MV-4-11 (cell line): Measurements from ENCODE around the gene MPPED1.

Experiments used
- DNase-seq: peaks from one replicate; lab custom pipeline; 2025; lab: John Stamatoyannopoulos, UW

Gene MPPED1

DNA sequence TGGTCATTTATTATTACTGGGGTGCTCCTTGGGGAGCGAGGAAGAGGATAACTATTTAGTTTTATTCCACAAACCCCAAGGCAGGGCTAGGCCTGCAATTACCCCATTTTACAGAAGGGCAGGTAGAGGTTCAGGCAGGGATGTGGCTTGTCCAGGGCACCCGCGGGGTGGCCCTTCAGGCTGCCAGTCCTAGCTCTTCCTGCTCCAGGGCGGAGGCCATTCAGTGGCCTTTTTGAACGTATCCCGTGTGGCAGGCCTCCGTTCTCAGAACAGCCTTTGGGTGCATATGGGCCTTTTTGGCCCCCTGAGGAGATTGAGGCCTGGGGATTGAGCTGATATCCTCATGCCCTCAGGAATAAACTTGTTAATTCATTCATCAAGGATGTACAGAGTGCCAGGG is 66.2 kb downstream of the MPPED1 start:
- no peak for DNase-seq

DNA sequence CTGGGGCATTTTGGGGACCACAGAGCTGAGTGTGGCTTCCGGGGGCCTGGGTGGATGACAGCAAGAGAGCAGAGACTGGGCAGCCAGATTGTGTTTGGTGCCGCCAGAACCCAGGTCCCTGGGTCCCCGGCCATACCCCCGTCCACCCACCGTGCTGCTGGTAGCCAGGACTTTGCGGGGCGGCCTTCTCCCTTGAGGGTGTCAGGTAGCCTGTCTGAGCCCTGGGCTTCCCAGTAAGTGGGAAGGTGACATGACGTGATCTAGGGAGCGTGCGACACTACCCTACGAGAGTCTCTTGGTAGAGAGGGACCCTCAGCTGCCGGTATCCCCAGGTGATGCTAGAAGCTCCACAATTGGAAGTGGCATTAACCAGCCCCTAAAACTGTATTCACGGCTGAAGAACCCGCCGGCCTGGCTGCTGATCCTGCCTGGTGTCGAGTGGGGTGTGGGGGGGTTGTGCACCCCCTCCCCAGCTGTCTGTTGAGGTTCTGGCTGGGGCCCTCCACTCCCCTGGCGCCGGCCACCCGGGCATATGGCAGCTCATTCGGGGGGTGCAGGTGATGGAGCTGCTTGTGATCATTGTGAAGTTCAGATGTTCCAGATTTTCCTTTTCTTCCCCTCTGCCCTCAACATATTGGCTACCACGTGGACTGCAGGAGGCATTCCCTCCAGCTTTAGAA is 66.9 kb downstream of the MPPED1 start:
- no peak for DNase-seq

DNA sequence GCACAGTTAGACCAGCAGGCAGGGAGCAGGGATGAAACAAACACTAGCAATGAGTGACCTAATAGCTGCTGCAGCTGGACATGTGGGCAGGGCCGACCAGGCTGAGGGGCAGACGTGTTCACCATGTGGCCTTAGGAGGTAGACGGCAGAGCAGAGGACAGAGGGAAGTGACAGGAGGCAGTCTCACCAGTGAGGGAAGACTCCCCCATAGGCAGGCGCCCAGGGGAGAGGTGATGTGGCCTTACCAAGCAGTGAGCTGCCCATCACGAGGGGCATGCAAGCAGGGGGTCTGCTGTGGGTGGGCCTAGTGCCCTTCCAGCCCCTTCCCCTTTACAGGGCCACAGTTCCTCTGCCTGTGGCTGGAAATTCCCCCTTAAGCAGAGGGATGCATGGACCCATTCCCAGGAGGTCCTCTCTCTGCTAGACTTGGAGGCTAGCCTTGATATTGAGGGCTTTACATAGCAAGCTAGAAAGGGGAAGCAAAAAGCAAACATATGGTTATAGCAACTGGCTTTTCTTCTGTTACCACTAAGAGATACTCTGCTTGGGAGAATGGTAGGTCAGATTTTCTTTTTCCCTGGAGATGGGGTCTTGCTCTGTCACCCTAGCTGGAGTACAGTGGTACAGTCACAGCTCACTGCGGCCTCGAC is 67.6 kb downstream of the MPPED1 start:
- peak; percentile 58 for DNase-seq

GRCh38 chr22:43479962-43480361 is 68.1 kb downstream of the MPPED1 start:
- DNase-seq: peak; percentile 79

GRCh38 chr22:43481568-43482317 is 69.9 kb downstream of the MPPED1 start:
- DNase-seq: peak; percentile 80

DNA sequence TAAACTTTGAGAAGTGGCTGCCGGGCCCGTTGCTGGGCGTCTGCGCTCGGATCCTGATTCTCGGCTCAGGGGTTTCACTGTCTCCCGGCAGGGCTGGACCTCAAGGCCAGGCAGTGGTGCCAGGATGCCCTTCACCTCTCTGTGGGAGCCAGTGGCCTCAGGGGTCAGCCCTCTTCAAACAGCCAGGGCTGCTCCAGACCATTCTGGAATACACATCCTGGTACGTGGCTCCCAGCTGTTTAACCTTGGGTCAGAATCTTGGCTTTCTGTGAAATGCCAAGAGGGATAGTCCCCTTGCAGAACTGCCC is 70.5 kb downstream of the MPPED1 start:
- no peak for DNase-seq

DNA sequence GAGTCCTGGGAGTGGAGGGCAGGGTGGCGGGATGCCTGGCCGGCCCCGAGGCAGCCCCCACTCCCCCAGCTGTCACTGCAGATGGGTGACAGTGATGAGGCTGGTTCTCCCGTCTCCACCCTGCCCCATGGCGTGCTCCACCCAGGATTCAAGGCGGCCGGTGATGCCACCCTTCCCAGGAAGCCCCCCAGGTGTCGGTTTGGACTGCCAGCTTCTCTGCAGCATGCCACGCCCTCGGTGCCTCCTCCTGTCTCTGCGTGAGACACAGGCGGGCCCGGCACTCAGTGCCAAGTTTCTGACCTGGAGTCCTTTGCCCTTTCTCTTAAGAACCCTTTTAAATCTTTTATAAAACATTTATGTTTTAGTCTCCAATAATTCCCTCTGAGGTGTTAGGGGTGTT is 71.5 kb downstream of the MPPED1 start:
- DNase-seq: no peak

DNA sequence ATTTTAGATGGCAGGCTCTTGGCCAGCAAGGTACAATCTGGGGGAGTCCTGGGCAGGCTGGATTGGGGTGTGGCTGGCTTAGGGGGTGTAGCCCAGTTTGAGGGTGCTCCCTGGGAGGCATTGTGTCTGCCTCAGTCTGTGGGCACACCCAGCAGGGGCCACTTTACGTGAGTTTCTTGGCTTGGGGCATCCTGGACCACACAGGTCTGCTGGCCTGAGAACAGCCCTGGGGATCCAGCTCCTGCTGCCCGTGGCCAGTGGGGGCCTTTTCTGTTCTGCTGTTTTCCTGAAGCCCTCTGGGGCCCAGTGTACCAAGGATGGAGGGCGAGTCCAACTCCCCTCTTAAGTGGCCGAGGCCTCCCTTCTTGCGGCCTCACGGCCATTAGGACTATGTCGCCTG is 71.9 kb downstream of the MPPED1 start:
- no peak for DNase-seq

GRCh38 chr22:43484227-43484626 is 72.4 kb downstream of the MPPED1 start:
- no peak for DNase-seq

- DNase-seq: no peak
Observed at GRCh38 chr22:43485502-43486089, 73.8 kb downstream of the MPPED1 start.

DNA sequence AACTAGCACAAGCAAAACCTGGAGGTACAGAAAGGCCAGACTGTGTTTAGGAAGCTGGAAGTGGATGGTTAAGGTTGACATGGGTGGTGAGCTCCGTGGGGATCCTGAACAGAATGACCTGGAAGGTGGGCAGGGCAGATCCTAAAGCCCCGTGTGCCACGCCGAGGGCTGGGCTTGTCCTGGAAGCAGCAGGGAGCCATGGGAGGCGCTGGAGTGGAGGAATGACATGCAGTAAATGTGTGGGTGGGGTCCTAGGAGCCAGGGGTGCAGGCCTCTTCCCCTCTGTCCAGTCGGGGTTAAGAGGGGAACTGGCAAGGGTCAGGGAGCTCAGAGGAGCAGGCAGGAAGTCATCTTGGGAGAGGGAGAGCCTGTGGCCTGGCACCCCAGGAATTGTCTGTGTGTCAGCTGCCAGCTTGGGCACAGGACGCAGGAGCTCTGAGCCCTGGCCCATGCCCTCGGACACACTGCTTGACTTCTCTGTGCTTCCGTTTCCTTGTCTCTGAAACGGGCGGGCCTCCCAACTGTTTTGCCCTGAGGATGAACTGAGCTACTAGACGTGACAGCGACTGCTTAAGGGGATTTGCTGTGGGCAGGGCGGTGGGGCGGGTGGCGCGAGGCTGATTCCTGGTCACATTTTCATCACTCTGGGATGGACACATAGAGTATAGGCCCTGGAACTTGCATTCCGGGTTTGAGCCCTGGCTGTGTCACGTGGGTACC is 75.7 kb downstream of the MPPED1 start:
- DNase-seq: no peak

- DNase-seq: no peak
Observed at GRCh38 chr22:43488031-43488866, 76.4 kb downstream of the MPPED1 start.

DNA sequence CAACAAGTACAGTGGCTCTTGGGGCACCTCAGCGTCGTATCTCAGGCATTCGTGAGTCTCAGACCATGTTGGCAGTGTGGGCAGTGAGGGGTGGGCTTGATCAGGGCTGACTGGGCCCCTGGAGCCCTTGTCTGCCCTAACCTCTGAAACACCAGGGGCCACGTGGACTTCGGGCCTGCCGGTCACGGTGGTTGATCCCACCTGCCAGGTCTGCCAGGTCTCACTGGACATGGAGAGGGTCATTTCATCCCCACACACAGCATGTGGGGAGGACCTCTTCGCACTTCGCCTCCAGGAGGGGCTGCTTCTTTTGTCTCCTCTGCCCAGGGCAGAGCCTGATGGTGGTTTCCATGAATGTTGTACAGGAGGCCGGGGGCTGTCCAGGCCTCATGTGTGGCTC is 77.1 kb downstream of the MPPED1 start:
- DNase-seq: no peak

- DNase-seq: no peak
Observed at GRCh38 chr22:43490311-43490710, 78.5 kb downstream of the MPPED1 start.

GRCh38 chr22:43491177-43491576 is 79.4 kb downstream of the MPPED1 start:
- DNase-seq: no peak

DNA sequence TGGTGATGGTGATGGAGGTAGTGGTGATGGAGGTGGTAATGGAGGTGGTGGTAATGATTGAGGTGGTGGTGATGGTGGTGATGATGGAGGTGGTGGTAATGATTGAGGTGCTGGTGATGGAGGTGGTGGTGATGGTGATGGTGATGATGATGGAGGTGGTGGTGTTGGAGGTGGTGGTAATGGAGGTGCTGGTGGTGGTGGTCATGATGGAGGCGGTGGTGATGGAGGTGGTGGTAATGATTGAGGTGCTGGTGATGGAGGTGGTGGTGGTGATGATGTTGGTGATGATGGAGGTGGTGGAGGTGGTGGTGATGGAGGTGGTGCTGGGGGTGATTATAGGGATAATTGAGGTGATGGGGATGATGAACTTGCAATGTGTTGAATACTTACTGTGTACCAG is 79.9 kb downstream of the MPPED1 start:
- DNase-seq: no peak

DNA sequence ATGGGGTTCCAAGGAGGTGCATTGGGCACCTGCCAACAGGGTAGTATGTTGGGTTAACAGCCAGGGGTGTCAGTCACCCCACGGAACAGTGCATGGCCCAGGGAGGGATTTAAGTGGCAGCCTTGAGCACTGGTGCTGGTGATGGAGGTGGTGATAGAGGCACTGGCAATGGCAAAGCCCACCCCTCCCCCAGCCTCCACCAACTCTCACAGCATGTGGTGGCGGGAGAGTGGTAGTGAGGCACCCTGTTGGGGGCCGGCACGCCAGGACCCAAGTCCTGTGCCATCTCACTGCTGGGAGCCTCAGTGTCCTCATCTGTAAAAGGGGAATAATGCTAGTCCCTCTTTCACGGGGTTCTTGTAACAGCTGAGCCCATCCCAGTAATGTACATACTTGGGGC is 81.5 kb downstream of the MPPED1 start:
- no peak for DNase-seq

DNA sequence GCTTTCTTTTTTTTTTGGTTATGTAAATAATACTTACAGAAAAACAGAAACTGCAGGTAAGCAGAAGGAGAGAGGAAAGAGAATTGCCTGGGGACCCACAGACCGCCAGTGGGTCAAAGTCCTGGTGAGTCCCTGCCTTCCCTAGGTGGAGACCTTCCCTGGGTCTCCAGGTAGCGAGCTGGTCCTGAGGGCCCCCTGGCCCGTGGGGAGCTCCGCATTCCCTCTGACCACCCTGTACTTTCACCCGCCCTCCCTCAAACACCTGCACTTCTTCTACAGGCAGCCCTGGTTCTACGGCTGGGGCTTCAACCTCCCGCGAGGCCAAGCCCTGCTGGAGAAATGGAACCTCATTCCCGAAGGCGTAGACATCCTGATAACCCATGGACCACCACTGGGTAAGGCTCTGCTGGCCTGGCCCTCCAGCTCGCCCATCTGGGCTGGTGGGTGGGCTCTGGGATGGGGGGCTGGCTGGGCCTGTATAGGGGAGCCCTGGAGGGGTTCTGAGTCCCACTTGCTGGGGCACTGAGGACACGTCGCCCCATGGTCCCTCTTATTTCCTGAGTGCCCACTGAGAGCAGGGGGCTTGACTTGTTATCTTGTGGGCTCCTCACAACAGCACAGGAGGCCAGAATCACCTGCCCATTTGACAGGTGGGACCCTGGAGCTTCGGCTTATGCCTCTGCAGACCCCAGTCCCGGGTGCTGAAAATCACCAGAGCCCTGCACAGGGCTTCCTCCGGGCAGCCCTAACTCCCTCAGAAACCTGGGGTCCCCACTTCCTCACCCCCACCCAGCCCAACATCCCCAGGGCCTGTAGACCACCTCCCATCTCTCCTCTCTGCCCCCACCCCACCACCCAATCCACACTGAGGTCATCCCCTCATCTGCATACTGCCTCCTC is 86.4 kb downstream of the MPPED1 start:
- no peak for DNase-seq

- DNase-seq: no peak
Observed at GRCh38 chr22:43498856-43499253, 87.0 kb downstream of the MPPED1 start.
